Measurements from ENCODE around the gene STAC2.
"Not testable (repeated sequence)": the region's sequence is repeated elsewhere in the genome, so short reads cannot be mapped to it uniquely, and the experiment has no call there.

The STAC2 gene

DNA sequence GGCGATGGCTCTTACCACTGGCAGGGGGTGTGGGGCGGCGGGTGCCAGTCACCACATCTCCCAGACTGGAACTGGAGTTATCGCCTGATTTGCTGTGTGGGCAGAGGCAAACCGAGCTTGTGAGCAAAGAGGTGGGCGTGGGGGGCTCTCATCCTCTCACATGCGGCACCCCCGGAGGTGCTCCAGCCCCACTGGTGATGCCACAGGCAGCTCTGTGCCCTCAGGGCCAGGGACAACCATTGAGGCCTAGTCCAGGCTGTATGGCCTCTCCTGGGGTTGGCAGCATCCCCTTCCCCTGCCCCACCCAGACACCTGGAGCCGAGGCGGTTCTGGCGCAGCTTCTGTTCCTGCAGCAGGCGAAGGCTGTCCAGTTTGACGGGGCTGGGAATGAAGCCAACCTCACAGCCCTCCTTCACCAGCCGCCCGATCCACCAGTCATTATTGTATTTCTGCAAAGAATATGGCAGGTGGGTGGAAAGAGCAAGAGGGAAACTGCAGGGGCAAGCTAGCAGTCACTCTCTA is 39.2 kb downstream of the STAC2 start:
- DNase-seq = no peak

DNA sequence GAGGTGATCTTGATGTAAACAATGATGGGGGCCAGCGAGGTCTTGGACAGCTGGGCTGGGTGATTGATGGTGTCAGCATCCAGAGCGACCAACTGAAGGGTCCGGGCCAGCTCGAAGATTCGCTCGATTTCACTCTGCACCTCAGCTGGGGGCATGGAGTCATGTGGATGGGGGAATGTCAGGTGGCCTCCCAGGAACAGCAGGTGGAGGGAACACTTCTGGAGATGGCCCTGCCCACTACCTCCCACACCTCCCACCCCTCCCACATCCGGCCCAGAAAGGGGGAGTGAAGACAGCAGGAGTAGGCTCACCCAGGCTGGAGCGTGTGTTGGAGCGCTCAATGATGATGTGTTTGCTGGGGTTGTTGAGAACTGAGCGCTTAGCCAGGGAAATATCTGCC is 42.0 kb downstream of the STAC2 start:
- DNase-seq = no peak

GRCh38 chr17:39183045-39183444 is 42.7 kb downstream of the STAC2 start:
- DNase-seq = no peak

- no peak for DNase-seq
Measured at GRCh38 chr17:39181303-39181702, 44.4 kb downstream of the STAC2 start.

DNA sequence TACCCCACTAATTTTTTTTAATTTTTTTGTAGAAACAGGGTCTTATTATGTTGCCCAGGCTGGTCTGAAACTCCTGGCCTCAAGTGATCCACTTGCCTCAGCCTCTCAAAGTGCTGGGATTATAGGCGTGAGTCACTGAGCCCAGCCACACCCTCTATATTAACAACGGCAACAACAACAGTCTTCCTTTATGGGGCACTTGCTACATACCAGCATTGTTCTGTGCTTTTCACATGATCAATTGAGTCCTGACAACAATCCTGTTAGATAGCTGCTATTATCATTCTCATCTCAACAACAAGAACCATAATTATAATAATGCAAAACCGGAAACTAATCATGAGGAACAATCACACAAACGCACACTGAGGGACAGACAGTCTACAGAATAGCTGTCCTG is 47.2 kb downstream of the STAC2 start:
- DNase-seq = no peak

DNA sequence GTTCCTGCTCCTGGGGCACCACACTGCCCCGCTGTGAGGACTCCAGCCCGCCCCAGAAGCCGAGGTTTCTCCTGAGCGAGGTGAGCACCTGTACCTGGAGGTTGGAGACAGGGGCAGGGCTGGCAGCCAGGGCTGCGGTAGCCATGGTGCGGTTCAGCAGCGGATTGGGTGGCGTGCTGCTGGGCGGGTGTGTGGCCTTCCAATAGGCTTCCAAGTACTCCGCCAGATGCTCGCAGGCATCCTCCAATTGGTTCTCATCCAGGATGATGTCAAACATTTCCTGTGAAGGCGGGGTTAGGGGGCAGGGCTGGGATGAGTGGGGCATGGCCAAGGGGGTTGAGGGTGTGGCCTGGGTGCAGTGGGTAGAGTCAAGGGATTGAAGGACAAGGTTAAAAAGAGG is 48.5 kb downstream of the STAC2 start:
- peak; percentile 77 for DNase-seq

- no peak for DNase-seq
Measured at GRCh38 chr17:39175695-39176093, 50.1 kb downstream of the STAC2 start.

DNA sequence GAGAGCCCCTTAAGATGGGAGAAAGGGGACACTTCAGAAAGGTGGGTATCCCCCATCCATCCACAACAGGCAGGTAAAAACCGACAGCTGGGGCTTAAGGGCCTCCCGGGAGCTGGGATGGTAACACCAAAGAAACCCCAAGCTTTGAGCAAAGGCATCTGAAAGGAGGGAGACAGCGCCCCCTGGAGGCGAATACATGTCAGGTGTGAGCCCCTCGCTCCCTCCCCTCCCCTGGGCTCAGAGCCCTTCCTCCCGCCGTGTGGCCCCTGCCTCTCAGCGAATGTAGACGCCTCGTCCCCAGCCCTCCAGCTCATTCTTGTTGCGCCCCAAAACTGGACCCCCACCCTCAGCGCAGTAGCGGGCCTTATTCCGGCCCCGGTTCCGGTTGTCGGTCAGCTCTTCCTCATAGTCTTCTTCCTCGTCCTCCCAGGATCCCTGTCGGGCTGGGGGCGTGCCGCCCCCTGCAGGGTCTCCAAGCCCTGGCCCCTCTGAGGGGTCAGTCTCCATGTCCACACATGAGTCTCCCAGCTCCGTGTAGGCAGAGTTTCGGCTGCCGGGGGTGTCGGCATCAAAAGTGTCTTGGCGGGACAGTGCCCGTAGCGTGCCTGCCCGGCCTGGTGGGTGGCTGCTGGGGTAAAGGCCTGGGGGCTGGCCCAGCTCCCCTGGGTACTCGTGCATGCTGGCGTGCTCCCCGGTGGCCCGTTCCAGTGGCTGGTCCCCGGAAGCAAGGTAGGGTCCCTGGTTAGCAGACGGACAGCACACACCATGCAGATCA is 50.6 kb downstream of the STAC2 start:
- DNase-seq = no peak

- no peak for DNase-seq
Measured at GRCh38 chr17:39173526-39174274, 52.0 kb downstream of the STAC2 start.

GRCh38 chr17:39173080-39173479 is 52.7 kb downstream of the STAC2 start:
- no peak for DNase-seq

GRCh38 chr17:39171933-39172332 is 53.8 kb downstream of the STAC2 start:
- DNase-seq = no peak

- no peak for DNase-seq
Measured at GRCh38 chr17:39170558-39170957, 55.2 kb downstream of the STAC2 start.

DNA sequence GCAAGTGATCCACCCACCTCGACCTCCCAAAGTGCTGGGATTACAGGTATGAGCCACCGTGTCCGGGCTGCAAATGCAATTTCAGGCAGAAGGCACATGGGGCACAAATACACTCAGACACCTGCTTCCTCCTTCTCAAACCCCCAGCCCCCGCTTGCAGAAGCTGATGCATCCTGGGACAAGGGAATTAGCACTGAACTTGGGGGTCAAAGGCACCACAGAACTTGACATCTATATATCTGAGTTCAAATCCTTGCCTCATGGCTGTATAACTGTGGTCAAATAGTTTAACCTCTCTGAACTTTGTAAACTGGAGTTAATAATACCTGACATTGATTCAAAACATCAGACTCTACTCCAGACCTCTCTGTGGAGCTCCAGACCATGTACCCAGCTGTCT is 55.6 kb downstream of the STAC2 start:
- DNase-seq = no peak

GRCh38 chr17:39169518-39169917 is 56.2 kb downstream of the STAC2 start:
- no peak for DNase-seq

DNA sequence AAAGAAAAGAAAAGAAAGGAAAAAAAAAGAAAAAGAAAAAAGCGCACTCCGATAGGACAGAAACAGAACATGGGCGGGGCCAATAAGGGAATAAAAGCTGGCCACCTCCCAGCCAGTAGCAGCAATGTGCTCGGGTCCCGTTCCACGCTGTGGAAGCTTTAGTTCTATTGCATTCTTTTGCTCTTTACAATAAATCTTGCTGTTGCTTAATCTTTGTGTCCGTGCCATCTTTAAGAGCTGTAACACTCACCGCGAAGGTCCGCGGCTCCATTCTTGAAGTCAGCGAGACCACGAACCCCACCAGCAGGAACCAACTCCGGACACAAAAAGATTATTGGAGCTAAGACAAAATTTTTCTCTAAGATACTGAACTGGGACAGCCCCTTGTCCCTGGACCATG is 56.6 kb downstream of the STAC2 start:
- DNase-seq = no peak

DNA sequence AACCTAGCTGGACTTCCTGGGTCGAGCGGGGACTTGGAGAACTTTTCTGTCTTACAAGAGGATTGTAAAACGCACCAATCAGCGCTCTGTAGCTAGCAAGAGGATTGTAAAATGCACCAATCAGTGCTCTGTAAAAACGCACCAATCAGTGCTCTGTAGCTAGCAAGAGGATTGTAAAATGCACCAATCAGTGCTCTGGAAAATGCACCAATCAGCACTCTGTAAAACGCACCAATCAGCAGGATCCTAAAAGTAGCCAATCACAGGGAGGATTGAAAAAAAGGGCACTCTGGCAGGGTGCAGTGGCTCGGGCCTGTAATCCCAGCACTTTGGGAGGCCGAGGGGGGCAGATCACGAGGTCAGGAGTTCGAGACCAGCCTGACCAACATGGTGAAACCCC is 57.2 kb downstream of the STAC2 start:
- not testable (repeated sequence) for DNase-seq

- DNase-seq = no peak
Measured at GRCh38 chr17:39167476-39167875, 58.3 kb downstream of the STAC2 start.

- no peak for DNase-seq
Measured at GRCh38 chr17:39166437-39167335, 59.1 kb downstream of the STAC2 start.

- no peak for DNase-seq
Measured at GRCh38 chr17:39165841-39166349, 59.9 kb downstream of the STAC2 start, which contains the start of gene ARL5C. ARL5C (minus strand) TSS chr17:39166161; CDS start chr17:39165760, 401 bp downstream.

GRCh38 chr17:39165178-39165840 is 60.4 kb downstream of the STAC2 start:
- no peak for DNase-seq

DNA sequence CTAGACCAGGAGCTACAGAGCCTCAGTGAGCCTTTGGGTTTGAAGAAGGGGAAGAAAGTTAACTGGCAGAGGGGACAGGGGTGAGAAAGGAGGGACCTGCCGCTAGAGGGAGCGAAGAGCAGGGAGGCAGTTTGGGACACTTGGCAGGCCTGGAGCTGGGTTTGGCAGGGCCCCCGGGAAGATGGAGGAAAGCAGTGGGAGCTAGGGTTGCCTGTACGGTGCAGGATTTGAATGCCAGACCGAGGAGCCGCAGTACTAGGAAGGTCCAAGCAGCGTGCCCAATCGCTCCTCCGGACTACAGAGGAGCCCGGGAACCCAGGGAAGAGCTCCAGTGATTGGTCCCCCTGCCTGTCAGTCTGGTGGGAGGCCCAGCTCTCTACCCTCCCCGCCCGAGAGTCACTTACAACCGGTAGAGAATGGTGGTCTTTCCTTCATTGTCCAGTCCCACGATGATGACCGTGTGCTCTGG is 61.0 kb downstream of the STAC2 start:
- peak; percentile 25 for DNase-seq

DNA sequence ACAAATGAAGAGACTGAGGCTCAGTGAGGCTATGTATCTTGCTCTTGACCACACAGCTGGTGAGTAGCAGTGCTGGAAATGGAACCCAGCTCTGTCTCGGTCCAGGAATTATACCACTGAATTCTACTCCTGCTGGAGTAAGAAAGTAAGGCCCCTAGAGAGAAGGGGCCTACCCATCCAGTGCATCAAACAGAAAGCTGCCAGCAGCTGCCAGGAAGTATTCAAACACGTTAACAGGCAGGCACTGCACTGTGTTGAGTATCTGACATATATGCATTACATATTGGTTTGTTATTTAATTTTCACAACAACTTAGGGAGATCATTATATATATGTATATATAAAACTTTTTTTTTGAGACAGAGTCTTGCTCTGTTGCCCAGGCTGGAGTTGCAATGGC is 63.8 kb downstream of the STAC2 start:
- DNase-seq = no peak

Data from NCI-H1048 (cell line).